Activated CD8-positive, alpha-beta memory T cell treated with anti-CD3 and anti-CD28 coated beads for 4 hours (primary cell): Measurements from ENCODE around the gene USP30.

Source experiments
- DNase-seq, 2 donors: peaks; one replicate each; pipeline ENCODE4 v3.0.0-alpha.2; 2020; ENCODE audit warnings: low read depth in 2 of 2

USP30 gene

DNA sequence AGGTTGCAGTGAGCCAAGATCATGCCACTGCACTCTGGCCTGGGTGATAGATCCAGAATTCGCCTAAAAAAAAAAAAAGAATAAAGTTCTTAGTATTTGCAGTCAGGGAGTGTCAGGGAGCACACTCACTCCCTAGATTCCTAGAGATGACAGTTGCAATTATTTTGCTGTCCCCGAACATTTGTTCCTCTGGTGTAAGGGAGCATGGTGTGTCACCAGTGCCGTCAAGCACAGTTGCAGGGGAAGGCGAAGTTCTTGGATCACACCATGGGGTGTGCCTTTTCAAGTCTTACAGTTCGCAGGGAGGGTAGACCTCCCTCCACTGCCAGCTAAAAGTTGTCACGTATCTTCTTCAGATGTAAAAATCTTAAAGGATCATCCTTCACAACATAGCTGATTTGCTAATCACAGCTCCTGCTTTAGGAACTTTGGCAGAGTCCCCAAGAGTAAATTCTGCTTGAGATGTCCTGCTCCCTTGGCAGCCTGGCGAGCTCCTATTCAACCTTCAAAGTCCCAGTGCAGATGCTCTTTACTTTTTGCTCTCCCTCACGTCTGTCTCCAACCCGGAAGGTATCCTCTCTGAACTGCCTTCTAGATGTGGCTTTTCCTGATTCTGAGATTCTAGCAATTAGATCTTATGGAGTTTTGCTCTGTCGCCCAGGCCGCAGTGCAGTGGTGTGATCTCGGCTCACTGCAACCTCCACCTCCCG, 75.3 kb downstream of the USP30 start:
- DNase-seq = no peak

DNA sequence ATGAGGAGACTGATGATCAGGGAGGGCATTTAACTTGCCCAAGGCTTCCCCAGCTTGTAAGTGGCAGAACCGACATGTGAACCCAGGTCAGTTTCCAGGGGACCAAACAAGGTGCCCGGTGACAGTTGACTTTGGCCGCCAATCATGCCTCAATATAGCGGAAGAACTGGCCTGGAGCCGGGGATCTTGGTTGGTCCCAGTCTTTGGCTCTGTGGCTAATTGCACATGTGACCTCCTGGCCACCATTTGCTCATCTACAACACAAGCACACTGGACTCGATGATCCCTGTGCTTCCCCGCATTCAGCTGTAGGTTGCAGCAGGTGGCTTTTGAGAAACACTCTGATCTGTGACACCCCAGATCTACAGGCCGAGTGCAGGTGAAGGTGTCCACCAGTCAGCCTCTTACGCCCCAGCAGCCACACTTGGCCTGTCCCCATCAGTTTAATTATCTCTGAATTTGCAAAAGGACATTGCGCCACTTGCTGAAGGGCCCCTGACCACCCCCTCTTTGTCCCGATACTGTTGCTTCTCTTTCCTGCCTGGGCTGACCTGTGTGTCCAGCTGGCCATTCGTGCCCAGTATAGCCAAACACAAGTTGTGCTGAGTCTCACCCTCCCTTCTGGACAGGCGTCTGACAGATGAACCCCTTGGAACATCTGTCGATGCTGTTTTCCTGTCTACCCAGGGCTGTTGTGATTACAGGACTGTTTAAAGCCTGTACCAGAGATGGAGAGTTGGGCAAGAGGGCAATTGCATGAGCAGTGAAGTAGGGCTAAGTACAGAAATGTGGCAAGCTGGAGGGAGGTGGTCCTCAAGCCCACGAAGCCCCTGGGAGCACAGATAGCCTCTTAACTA, 78.1 kb downstream of the USP30 start:
- no peak for DNase-seq

DNA sequence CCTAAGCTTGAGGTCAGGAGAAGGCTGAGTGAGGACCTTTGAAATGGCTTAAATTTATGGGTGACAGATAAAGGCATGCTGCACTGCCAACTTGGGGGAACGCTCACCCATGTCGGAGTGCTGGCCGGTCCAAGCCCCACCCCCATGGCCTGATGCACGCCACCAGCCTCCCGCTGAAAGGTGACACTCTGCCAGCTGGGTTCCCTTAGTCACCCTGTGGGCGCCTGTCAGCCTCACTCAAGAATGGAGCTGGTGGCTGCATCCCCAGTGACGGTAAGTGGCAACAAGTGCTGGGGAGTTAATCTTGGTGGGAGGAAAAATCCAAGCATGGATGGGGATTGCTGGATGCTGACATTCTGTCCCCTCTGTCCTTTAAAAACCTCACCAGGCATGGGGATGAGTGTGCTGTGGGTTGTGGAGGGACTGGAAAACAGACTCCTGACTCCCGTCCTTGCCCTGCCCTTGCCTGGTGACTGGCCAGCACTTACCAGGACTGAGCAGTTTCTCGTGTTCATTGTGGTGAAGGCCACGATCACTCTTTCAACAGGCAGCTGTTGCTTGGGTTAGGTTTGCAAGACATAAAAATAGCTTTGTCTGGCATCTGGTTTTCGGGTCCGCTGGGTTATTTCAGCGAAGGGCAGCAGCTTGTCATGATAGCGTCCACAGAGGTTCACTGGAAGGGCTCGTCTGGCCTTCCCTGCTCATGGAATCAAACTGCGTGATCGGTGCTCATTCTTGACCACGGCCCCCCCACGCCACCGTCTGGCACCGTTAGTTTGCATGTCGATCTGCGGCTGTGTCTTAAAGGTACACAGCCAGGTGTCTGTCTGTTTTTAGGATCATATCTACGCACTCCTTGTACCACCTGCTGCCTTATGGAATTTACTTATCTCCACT, 79.0 kb downstream of the USP30 start:
- no peak for DNase-seq

DNA sequence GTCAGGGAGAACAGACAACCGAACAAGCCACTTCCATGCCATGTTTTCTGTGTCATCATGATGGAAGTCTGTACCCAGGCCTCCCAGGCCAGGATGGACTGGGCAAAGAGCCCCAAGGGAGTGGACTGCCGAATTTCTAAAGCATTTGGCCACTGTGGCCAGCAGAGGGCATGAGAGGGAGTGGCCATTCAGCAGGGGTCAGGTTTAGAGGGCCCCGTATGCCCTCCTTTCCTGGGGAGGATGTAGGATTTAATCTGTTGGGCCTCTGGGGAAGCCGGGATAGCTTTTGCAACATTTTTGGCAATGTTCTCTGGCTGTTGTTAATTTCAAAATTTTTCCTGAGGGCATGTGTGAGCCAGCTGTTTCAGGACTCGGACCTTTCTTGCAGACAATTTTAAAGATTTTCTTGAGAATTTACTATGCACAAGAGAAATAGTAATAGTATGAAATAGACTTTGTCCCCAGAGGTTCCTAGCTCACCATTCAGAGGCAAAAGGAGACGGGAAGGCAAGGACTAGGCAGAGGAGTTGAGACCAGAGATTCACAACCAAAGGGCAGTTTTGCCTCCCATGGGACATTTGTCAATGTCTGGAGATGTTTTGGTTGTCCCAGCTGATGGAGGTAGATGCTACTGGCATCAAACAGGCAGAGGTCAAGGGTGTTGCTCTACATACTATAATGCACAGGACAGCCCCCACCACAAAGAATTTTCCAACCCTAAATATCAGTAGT, 82.0 kb downstream of the USP30 start:
- no peak for DNase-seq

DNA sequence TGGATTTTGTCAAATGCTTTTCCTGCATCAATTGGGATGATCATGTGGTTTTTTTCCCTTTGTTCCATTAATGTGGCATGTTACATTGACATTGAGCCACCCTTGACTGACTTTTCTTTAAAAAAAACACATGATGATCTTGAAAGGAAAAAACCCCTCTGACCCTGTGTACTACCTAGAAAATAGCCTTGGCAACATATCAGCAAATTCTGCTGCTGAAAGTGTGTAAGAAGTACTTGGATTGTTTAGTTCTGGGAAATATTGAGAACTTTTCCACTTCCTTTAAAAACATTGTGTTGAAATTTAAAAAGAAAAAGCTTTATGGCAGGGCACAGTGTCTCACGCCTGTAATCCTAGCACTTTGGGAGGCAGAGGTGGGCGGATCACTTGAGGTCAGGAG, 84.7 kb downstream of the USP30 start:
- DNase-seq = no peak
